Cerebellar cortex (tissue), 1 donor: Measurements from ENCODE around the gene BRK1.
"Not testable (repeated sequence)": the region's sequence is repeated elsewhere in the genome, so short reads cannot be mapped to it uniquely, and the experiment has no call there.

Experiments used
- DNase-seq: peaks from one replicate; pipeline ENCODE4 v3.0.0-alpha.2; 2015; ENCODE audit warnings: low spot score

The BRK1 gene

DNA sequence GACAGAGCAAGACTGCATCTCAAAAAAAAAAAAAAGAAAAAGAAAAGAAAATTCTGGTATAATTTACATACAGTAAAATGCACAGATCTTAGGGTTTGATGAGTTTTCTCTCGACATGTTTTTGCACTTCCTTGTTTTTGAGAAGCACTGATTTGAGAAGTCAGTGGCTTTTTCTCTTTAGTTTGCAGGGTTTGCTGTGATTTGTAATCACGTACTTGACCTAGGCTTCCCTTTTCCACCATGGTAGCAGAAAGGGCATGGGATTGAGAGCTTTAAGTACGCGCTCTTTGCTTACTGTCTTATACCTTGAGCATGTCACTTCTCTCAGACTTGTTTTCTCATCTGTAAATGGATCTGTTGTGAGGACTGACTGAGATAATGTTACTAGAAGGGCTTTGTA lies 30.2 kb downstream of the BRK1 start:
- DNase-seq: no peak

GRCh38 chr3:10149226-10149625 lies 33.8 kb downstream of the BRK1 start:
- no peak for DNase-seq

GRCh38 chr3:10150987-10151386 lies 35.5 kb downstream of the BRK1 start:
- no peak for DNase-seq

GRCh38 chr3:10154335-10155122 lies 39.1 kb downstream of the BRK1 start:
- no peak for DNase-seq

DNA sequence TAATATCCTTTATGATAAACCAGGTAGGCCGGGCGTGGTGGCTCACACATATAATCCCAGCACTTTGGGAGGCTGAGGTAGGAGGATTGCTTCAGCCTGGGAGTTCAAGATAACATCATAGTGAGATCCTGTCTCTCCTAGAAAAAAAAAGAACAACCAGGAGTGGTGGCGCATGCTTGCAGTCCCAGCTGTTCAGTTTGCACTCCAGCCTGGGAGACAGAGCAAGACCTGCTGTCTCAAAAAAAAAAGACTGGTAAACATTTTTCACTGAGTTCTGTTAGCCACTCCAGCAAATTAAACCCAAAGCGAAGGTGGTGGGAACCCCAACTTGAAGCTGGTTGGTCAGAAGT lies 39.6 kb downstream of the BRK1 start:
- no peak for DNase-seq

DNA sequence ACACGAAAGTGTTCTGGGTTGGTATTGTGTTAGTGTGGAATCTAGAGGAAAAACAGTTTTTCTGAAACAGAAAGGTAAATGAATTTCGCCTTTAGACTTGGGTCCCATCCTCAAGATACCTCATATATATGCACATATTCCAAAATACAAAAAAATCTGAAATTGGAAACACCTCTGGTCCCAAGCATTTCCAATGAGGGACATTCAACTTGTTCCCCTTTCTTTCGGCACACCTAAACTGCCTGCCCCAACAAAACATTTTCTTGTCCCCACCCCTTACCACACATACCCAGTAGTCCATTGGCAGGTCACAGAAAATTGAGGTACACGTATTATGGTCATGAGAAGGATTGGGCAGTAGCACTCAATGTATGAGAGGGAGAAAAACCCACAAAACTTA lies 40.2 kb downstream of the BRK1 start:
- DNase-seq: no peak

GRCh38 chr3:10157031-10157430 lies 41.6 kb downstream of the BRK1 start:
- no peak for DNase-seq

GRCh38 chr3:10158555-10158954 lies 43.1 kb downstream of the BRK1 start:
- not testable (repeated sequence) for DNase-seq

DNA sequence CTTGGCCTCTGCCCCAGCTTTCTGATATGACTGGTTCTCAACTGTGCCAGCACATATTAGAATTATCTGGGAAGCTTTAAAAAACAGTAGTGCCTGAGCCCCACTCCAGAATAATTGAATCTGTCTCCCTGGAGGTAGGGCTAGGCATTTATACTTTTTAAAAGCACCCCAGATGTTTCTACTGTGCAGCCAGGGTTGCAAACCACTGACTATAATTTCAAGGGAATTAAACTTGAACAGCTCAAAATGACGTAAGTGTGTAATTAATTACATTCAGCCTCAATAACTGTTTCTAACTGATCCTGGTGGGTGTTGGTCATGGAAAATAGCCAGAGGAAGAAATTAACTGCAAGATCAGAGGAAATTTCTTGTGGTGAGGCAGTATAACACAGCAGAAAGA lies 44.9 kb downstream of the BRK1 start:
- DNase-seq: no peak

DNA sequence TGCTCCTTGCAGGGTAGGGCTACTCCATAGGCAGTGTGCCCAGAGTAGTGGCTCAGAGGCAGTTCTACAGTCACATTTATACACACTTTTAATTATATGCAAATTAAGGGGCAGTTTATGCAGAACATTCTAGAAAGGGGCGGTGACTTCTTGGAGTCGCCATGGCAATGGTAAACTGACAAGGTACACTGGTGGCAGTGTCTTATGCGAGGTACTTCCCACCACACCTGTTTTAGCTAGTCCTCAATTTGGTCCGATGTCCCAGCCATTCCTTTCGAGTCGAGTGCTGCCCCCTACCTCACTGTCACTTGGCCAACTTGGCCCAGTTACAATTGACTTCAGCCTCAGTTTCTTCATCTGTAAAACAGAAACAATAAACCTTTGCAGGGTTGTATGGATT lies 45.5 kb downstream of the BRK1 start:
- DNase-seq: no peak

- no peak for DNase-seq
These were observed 46.7 kb downstream of the BRK1 start for GRCh38 chr3:10162185-10162584.

DNA sequence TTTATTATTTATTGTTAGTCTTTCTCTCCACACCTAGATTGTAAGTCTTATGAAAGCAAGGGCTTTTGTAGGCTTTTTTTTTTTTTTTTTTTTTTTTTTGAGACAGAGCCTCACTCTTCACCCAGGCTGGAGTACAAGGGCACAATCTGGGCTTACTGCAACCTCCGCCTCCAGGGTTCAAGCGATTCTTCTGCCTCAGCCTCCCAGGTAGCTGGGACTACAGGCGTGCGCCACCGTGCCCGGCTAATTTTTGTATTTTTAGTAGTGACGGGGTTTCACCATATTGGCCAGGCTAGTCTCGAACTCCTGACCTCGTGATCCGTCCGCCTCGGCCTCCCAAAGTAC lies 48.7 kb downstream of the BRK1 start:
- DNase-seq: not testable (repeated sequence)

DNA sequence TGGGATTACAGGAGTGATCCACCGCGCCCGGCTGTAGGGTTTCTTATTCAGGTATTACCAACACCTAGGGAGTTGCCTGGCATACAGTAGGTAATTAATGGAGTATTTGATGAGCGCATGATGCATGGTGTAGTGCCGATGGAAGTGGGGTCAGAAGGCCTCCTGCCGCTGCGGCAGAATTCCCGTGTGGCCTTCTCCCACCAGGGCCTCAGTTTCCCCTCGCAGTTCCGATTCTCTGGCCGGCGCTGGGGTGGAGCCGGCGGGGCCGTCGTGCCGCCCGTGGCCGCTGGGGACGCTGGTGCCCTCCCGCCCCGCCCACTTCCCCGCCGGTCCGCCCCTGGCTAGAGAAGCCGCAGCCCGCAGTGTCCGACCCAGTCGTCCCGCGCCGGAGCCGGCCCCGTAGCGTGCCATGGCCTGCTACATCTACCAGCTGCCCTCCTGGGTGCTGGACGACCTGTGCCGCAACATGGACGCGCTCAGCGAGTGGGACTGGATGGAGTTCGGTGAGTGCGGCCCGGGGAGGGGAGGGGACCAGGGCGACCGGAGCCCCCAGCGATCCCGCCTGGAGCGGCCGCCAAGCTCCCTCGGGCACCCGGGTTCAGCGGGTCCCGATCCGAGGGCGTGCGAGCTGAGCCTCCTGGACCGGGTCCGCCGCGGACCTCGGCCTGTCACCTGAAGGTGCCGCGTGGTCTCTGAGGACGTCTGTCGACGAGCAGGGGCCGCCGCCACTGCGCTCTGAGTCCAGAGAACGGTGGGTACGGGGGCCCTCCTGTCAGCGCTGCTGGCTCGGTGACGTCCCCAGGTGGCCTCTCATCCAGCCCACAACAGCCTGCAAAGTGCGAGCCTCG lies 49.3 kb downstream of the BRK1 start, which contains the start of gene IRAK2:
Gene IRAK2 (plus strand): TSS at position 374 of the 848 bp plus-strand sequence. CDS start 36 bp downstream, at position 410.
- DNase-seq: peak; percentile 47

DNA sequence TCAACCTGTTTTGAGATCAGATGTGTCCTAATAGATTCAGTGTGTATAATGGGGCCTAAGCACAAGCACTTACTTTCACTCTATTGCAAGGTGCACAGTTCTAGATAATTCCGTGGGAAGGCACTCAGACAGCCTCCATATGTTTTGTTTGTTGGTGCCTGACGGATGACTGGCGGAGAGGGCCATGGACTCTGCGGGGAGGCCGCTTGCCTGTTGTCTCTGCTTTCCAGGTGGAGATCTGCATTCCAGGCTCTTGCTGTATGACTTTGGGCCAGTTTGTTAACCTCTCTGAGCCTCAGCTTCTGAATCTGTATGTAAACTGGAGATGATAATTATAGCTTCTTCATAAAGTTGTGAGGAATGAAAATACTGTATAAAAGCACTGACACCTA lies 50.7 kb downstream of the BRK1 start:
- DNase-seq: peak; percentile 64

GRCh38 chr3:10169000-10169496 lies 53.6 kb downstream of the BRK1 start:
- DNase-seq: no peak

DNA sequence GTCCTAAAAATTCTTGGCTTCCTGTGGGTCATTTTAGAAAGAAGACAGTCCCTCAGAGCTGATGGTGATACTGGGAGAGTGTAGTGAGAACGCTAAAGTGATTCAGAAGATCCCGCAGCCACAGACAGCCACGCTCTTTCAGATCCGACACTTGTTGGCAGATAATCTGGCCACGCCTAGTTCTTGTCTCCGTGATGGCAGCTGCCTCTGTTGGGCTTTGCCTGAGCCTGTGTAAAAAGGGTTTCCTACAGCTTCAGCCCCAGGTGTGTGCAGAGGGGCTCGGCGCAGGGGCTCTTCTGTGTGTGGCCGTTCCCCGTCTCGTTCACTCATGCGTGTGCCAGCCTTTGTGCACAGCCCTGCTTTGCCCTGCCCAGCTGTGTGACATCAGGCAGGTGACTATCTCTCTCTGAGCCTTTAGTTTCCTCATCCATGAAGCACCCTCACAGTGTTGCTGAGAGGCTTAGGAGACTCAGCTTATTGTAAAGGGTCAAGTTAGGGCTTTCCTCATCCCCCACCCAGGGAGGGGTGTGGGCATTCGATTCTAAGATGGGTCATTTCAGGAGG lies 55.5 kb downstream of the BRK1 start:
- no peak for DNase-seq

DNA sequence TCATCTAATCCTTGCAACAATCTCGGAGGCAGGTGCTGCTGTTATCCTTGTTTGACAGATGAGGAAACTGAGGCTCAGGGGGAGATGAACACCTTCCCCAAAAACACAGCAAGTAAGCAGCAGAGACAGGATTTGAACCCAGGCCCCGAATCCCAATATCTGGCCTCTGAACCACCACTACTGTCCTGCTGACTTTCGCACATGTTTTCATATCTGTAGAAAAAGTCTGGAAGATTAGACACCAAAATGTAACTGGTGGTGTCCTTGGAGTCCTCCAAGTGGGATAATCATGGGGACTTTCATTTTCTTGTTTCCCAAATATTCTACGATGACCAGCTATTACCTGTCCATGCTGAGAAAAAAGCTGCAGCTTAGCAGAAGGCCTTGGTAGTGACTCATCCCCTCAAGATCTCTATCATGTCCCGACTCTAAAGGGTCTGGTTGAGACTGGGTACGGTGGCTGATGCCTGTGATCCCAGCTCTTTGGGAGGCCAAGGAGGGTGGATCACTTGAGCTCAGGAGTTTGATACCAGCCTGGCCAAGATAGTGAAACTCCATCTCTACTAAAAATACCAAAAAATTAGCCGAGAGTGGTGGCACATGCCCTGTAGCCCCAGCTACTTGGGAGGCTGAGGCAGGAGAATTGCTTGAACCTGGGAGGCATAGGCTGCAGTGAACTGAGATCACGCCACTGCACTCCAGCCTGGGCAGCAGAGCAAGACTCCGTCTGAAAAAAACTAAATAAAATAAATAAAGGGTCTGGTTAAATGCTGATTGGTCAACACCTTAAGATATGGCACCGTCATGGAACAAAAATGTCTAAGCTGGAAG lies 57.8 kb downstream of the BRK1 start:
- no peak for DNase-seq

- DNase-seq: no peak
These were observed 58.5 kb downstream of the BRK1 start for GRCh38 chr3:10173926-10174435.

DNA sequence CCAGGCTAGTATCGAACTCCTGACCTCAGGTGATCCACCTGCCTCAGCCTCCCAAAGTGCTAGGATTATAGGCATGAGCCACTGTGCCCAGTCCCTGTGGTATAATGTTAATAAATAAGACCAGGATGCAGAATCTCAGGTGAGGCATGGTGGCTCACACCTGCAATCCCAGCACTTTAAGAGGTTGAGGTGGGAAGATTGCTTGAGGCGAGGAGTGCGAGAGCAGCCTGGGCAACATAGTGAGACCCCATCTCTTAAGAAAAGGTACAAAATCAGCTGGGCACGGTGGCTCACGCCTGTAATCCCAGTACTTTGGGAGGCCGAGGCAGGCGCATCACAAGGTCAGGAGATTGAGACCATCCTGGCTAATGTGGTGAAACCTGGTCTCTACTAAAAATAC lies 59.9 kb downstream of the BRK1 start:
- not testable (repeated sequence) for DNase-seq

DNA sequence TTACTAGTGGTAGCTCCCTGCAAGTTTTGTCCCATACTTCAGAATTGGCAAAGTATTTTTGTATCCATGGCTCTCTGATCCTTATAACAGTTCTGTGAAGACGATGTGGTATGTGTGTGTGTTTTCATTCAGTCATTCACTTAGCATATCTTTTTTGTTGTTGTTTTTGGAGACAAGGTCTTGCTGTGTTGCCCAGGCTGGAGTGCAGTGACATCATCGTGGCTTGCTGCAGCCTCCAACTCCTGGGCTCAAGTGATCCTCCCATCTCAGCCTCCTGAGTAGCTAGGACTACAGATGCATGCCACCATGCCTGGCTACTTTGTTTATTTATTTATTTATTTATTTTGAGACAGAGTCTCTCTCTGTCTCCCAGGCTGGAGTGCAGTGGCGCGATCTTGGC lies 60.7 kb downstream of the BRK1 start:
- not testable (repeated sequence) for DNase-seq
